Transverse colon (tissue), 4 donors: Measurements from ENCODE around the gene MAP4K3. TPM values are rescaled to one million over a fixed set of nuclear protein-coding genes. Genes with fewer than 3 reads are reported as not detected.

Source experiments
- DNase-seq: peaks from one replicate; pipeline ENCODE4 v3.0.0-alpha.2; 2019
- H3K27ac ChIP-seq, 4 donors: fragments of 200-600 bp; sonication (generic); 2 replicates each; pipeline ENCODE4 v1.5.1; 2016 to 2018; ENCODE audit warnings: inconsistent platforms in 4 of 4
- H3K27me3 ChIP-seq: fragments of 200-600 bp; sonication (generic); 2 replicates; pipeline ENCODE4 v1.5.1; 2017; ENCODE audit warnings: inconsistent platforms
- H3K36me3 ChIP-seq, 4 donors: fragments of 200-600 bp; sonication (generic); 2 replicates each; pipeline ENCODE4 v1.5.1; 2017 to 2019; ENCODE audit warnings: inconsistent platforms in 4 of 4
- H3K4me1 ChIP-seq, 4 donors: fragments of 200-600 bp; sonication (generic); 2 replicates each; pipeline ENCODE4 v1.5.1; 2017 to 2020; ENCODE audit warnings: inconsistent platforms in 4 of 4
- H3K4me3 ChIP-seq, 4 donors: fragments of 200-600 bp; sonication (generic); 1 replicate in 1 of 4; 2 replicates in 3 of 4; pipeline versions ENCODE4 v1.5.1 to v1.6.1; 2017 to 2019; ENCODE audit warnings: inconsistent platforms in 4 of 4
- H3K9me3 ChIP-seq, 2 donors: fragments of 200-600 bp; sonication (generic); 2 replicates each; pipeline ENCODE4 v1.5.1; 2017 to 2019; ENCODE audit warnings: inconsistent platforms in 2 of 2
- CTCF ChIP-seq, 5 experiments: fragments of 200-600 bp in 3 of 5; fragments of 450-650 bp in 2 of 5; sonication (generic) in 3 of 5; IDR thresholded peaks; 1 replicate in 2 of 5; 2 replicates in 3 of 5; pipeline ENCODE4 v1.5.1; 2016 to 2017; ENCODE audit warnings: antibody characterized with exemption in 5 of 5, inconsistent platforms in 3 of 5, mild to moderate bottlenecking in 2 of 5, moderate library complexity in 1 of 5
- EP300 ChIP-seq: sonication (generic); formaldehyde crosslinking; IDR thresholded peaks from one replicate; pipeline ENCODE4 v1.6.1; 2017; ENCODE audit warnings: antibody characterized with exemption, low read depth
- POLR2A ChIP-seq: fragments of 450-650 bp; IDR thresholded peaks from one replicate; pipeline ENCODE4 v1.6.1; 2016; ENCODE audit warnings: antibody characterized with exemption, mild to moderate bottlenecking, moderate library complexity
- POLR2AphosphoS5 ChIP-seq, 3 donors: sonication (generic); formaldehyde crosslinking; IDR thresholded peaks; one replicate each; pipeline ENCODE4 v1.6.1; 2016; ENCODE audit warnings: antibody characterized with exemption in 3 of 3
- WGBS, 2 donors: methylation state at CpG; one replicate each; pipeline ENCODE4 v1.1.5; 2018; ENCODE audit warnings: low coverage in 1 of 2; 5-methylcytosine and 5-hydroxymethylcytosine counted together
- in situ Hi-C, 4 donors: fragments of 200-750 bp; cut with MboI; loops; one replicate each; pipeline versions ENCODE4 v1.15.0 to v1.15.1; 2017; ENCODE audit warnings: low sequenced_read_pairs in 3 of 4, low pct_ligation_motif_present in 1 of 4, low pct_unique_long_range_greater_than_20kb in 1 of 4
- intact Hi-C: fragments of 100-400 bp; cut with DNase I; formaldehyde crosslinking; loops from one replicate; pipeline ENCODE4 v1.15.1; 2023; ENCODE audit warnings: low total_unique reads
- total RNA-seq, 4 donors: library from RNA; depleted of rRNA; stranded (reverse); fragments of >200 nt; gene quantifications; one replicate each; pipeline ENCODE4 v1.1.0, GENCODE V29; 2016

The MAP4K3 gene
- total RNA-seq, 4 donors from 2014 or later: 42.6 to 131 (median 91.8) TPM

- peaks cover 4 to 30% (median 12%) of the 10 kb centered on the region in 4 donors for H3K4me1 ChIP-seq
- no peak overlapping the region for H3K27ac ChIP-seq
- in situ Hi-C loops (no loop called here), intact Hi-C loops (no loop called here)
- H3K4me3 ChIP-seq: no peak overlapping the region
- H3K27me3 ChIP-seq: no peaks in the 10 kb centered on the region
- no peak for DNase-seq
- H3K9me3 ChIP-seq: no peaks in the 10 kb centered on the region
- no peaks in the 10 kb centered on the region for H3K36me3 ChIP-seq
- TF ChIP-seq CTCF (IDR thresholded peaks at IDR 0.05): no peak
- WGBS, 2 donors: 94 to 100% methylated on average over 1 to 2 of the region's 2 CpGs
Measured at GRCh38 chr2:39421354-39421753, 15.7 kb downstream of the MAP4K3 start.

- Histone ChIP-seq H3K36me3 (no peaks in the 10 kb centered on the region), H3K27ac (no peak overlapping the region), H3K27me3 (no peaks in the 10 kb centered on the region), H3K4me3 (no peak overlapping the region), H3K4me1 (peaks cover 4 to 36% (median 11%) of the 10 kb centered on the region in 4 donors), H3K9me3 (no peaks in the 10 kb centered on the region)
- no peak for DNase-seq
- intact Hi-C loops (no loop called here), in situ Hi-C loops (no loop called here)
- WGBS, 2 donors: 73 to 82% methylated on average over 5 to 6 of the region's 6 CpGs
- TF ChIP-seq POLR2AphosphoS5 (IDR thresholded peaks at IDR 0.05) (no peak), CTCF (IDR thresholded peaks at IDR 0.05) (no peak), POLR2A (no peak), EP300 (no peak)
Measured at GRCh38 chr2:39419282-39420223, 17.5 kb downstream of the MAP4K3 start.

GRCh38 chr2:39418491-39418890 is 18.6 kb downstream of the MAP4K3 start:
- Histone ChIP-seq H3K4me3 (no peak overlapping the region), H3K27me3 (no peaks in the 10 kb centered on the region), H3K36me3 (no peaks in the 10 kb centered on the region), H3K27ac (no peak overlapping the region), H3K9me3 (no peaks in the 10 kb centered on the region), H3K4me1 (peaks cover 4 to 37% (median 11%) of the 10 kb centered on the region in 4 donors)
- 40 to 54% methylated on average over 4 to 5 of the region's 5 CpGs for WGBS, 2 donors
- no peak for TF ChIP-seq CTCF (IDR thresholded peaks at IDR 0.05)
- TF ChIP-seq POLR2A: no peak
- no peak for TF ChIP-seq EP300
- no peak for TF ChIP-seq POLR2AphosphoS5 (IDR thresholded peaks at IDR 0.05)
- no peak for DNase-seq
- intact Hi-C loops (no loop called here), in situ Hi-C loops (no loop called here)

GRCh38 chr2:39416140-39416539 is 20.9 kb downstream of the MAP4K3 start:
- Histone ChIP-seq H3K4me1 (peaks cover 4 to 58% (median 17%) of the 10 kb centered on the region in 4 donors), H3K4me3 (no peak overlapping the region), H3K27me3 (no peaks in the 10 kb centered on the region), H3K27ac (no peak overlapping the region), H3K36me3 (no peaks in the 10 kb centered on the region), H3K9me3 (no peaks in the 10 kb centered on the region)
- intact Hi-C loops (no loop called here), in situ Hi-C loops (no loop called here)
- DNase-seq: no peak
- 73 to 74% methylated on average over 2 of the region's 2 CpGs for WGBS, 2 donors
- TF ChIP-seq CTCF (IDR thresholded peaks at IDR 0.05) (no peak), POLR2AphosphoS5 (IDR thresholded peaks at IDR 0.05) (no peak), EP300 (no peak), POLR2A (no peak)
